Uterus (tissue), 2 donors: ENCODE data around the gene SLC22A5.

Source experiments
- CTCF ChIP-seq, 4 experiments: fragments of 200-600 bp in 2 of 4; fragments of 450-650 bp in 2 of 4; sonication (generic) in 2 of 4; IDR thresholded peaks; one replicate each; pipeline ENCODE4 v1.5.1; 2016 to 2019; ENCODE audit warnings: antibody characterized with exemption in 4 of 4, mild to moderate bottlenecking in 2 of 4, moderate library complexity in 1 of 4
- POLR2A ChIP-seq, 2 donors: fragments of 450-650 bp; IDR thresholded peaks; one replicate each; pipeline ENCODE4 v1.6.1; 2016; ENCODE audit warnings: antibody characterized with exemption in 2 of 2, mild to moderate bottlenecking in 1 of 2, moderate library complexity in 1 of 2

GRCh38 chr5:132423438-132423898, 54.0 kb downstream of the SLC22A5 start:
- TF ChIP-seq POLR2A (IDR thresholded peaks at IDR 0.05) (no peak), CTCF (IDR thresholded peaks at IDR 0.05) (no peak)
